ENCODE data around the gene CHCHD2. TPM values are rescaled to one million over a fixed set of nuclear protein-coding genes. Genes with fewer than 3 reads are reported as not detected.

The CHCHD2 gene
- total RNA-seq, 1 experiment from 2014 or later: 510 TPM

DNA sequence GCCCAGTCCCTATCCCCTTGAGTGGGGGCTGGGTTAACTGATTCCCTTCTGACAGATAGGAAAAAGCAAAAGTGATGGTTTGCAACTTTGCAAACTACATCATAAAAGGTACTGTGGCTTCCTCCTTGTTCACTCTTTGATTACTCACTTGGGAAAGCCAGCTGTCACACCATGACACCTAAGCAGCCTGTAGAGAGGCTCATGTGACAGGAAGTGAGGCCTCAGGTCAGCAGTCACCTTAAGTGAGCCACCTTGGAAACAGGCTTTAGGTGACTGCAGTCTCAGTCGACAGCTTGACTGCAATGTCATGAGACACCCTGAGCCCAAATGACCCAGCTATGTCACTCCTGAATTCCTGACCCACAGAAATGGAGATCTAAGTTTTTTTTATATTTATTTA lies 4.3 kb upstream of the CHCHD2 start:
- Histone ChIP-seq H3K4me3 (replicated peaks in 1 of 2; ENCODE audit: low read depth in 1 of 2, low read length in 2 of 2) (no peak overlapping the region), H3K27ac (ENCODE audit: low read depth, low read length) (no peak overlapping the region), H3K9ac (ENCODE audit: low read length) (no peak overlapping the region), H3K4me1 (ENCODE audit: control insufficient read depth in 1 of 2, insufficient read depth in 2 of 2, low read length in 2 of 2) (peaks cover 2 to 10% of the 10 kb centered on the region in 2 experiments; a peak in 1 of 4 replicates), H3K79me2 (ENCODE audit: insufficient read depth, low read length) (peaks cover 7% of the 10 kb centered on the region), H3K4me2 (ENCODE audit: low read length) (no peak overlapping the region), H3K27me3 (ENCODE audit: insufficient read depth, low read length) (no peaks in the 10 kb centered on the region), H3K36me3 (ENCODE audit: control insufficient read depth in 1 of 2, insufficient read depth in 2 of 2, low read length in 2 of 2) (no peaks in the 10 kb centered on the region), H4K20me1 (ENCODE audit: insufficient read depth) (no peaks in the 10 kb centered on the region), H3K9me3 (ENCODE audit: control insufficient read depth in 1 of 2, insufficient read depth in 1 of 2, low read depth in 1 of 2, low read length in 2 of 2) (no peaks in the 10 kb centered on the region), H3K9me2 (ENCODE audit: insufficient read depth) (no peaks in the 10 kb centered on the region), H2AFZ (ENCODE audit: low read depth, low read length, poor library complexity, severe bottlenecking) (no peak overlapping the region)
- no TSS peak for BruUV-seq (replicated peaks)
- CTCF ChIA-PET: no interaction called here
- ATAC-seq (no peak), DNase-seq (ENCODE audit: low read depth, low spot score) (no peak)
- TF ChIP-seq YY1 (IDR thresholded peaks at IDR 0.05; ENCODE audit: extremely low read depth, insufficient replicate concordance, low read depth, low read length): no peak
- TF ChIP-seq CBX3 (IDR thresholded peaks at IDR 0.05; ENCODE audit: low read depth): no peak
- TF ChIP-seq POLR2AphosphoS5 (IDR thresholded peaks at IDR 0.05; ENCODE audit: low read depth, low read length): no peak
- no peak for TF ChIP-seq JUND (IDR thresholded peaks at IDR 0.05)
- TF ChIP-seq SIN3A (IDR thresholded peaks at IDR 0.05; ENCODE audit: low read depth): no peak
- TF ChIP-seq, protein P1, sequence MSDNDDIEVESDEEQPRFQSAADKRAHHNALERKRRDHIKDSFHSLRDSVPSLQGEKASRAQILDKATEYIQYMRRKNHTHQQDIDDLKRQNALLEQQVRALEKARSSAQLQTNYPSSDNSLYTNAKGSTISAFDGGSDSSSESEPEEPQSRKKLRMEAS (IDR thresholded peaks at IDR 0.05): no peak
- no peak for TF ChIP-seq EZH2 (IDR thresholded peaks at IDR 0.05)
- TF ChIP-seq, protein P2, sequence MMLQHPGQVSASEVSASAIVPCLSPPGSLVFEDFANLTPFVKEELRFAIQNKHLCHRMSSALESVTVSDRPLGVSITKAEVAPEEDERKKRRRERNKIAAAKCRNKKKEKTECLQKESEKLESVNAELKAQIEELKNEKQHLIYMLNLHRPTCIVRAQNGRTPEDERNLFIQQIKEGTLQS (IDR thresholded peaks at IDR 0.05): no peak
- no peak for TF ChIP-seq CEBPB (IDR thresholded peaks at IDR 0.05; ENCODE audit: low read depth)
- TF ChIP-seq, protein P3, sequence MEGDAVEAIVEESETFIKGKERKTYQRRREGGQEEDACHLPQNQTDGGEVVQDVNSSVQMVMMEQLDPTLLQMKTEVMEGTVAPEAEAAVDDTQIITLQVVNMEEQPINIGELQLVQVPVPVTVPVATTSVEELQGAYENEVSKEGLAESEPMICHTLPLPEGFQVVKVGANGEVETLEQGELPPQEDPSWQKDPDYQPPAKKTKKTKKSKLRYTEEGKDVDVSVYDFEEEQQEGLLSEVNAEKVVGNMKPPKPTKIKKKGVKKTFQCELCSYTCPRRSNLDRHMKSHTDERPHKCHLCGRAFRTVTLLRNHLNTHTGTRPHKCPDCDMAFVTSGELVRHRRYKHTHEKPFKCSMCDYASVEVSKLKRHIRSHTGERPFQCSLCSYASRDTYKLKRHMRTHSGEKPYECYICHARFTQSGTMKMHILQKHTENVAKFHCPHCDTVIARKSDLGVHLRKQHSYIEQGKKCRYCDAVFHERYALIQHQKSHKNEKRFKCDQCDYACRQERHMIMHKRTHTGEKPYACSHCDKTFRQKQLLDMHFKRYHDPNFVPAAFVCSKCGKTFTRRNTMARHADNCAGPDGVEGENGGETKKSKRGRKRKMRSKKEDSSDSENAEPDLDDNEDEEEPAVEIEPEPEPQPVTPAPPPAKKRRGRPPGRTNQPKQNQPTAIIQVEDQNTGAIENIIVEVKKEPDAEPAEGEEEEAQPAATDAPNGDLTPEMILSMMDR (IDR thresholded peaks at IDR 0.05 in 2 of 3, conservative IDR thresholded peaks at IDR 0.05 in 1 of 3; ENCODE audit: borderline replicate concordance in 1 of 3, insufficient read depth in 1 of 3, low read depth in 2 of 3, low read length in 2 of 3): no peak
- intact Hi-C loops (cut with micrococcal nuclease): no loop called here
- POLR2A ChIA-PET: no interaction called here
- RAD21 ChIA-PET (ENCODE audit: low non-redundant PET in 1 of 2, low total read pairs in 2 of 2, uncharacterized antibody in 2 of 2, unreplicated experiment in 2 of 2): no interaction called here

Data from HCT116 (cell line).